ENCODE data around the gene FOSL2.
A peak's percentile ranks its signal among the peaks of the same experiment; 100 is the strongest.

FOSL2 gene

GRCh38 chr2:28450901-28451565 lies 58.4 kb downstream of the FOSL2 start:
- DNase-seq (ENCODE audit: low spot score): no peak

GRCh38 chr2:28451793-28452533 lies 59.3 kb downstream of the FOSL2 start:
- no peak for DNase-seq (ENCODE audit: low spot score)

GRCh38 chr2:28452534-28453081 lies 60.0 kb downstream of the FOSL2 start:
- DNase-seq (ENCODE audit: low spot score): peak; percentile 70

GRCh38 chr2:28453396-28453795 lies 60.7 kb downstream of the FOSL2 start:
- DNase-seq (ENCODE audit: low spot score): no peak

GRCh38 chr2:28454016-28454930 lies 61.6 kb downstream of the FOSL2 start:
- DNase-seq (ENCODE audit: low spot score): no peak

- DNase-seq (ENCODE audit: low spot score): no peak
These were observed 64.6 kb downstream of the FOSL2 start for GRCh38 chr2:28457237-28457636.

GRCh38 chr2:28461056-28461455 lies 68.4 kb downstream of the FOSL2 start:
- DNase-seq (ENCODE audit: low spot score): no peak

- DNase-seq (ENCODE audit: low spot score): no peak
These were observed 69.5 kb downstream of the FOSL2 start for GRCh38 chr2:28462122-28462521.

GRCh38 chr2:28463211-28463816 lies 70.7 kb downstream of the FOSL2 start:
- DNase-seq (ENCODE audit: low spot score): no peak

GRCh38 chr2:28463893-28464292 lies 71.2 kb downstream of the FOSL2 start:
- DNase-seq (ENCODE audit: low spot score): no peak

GRCh38 chr2:28465148-28465885 lies 72.7 kb downstream of the FOSL2 start:
- no peak for DNase-seq (ENCODE audit: low spot score)
